NCI-H774 (cell line): ENCODE data around the gene ZNF628.

Source experiments
- DNase-seq: peaks from one replicate; lab custom pipeline; 2025; lab: John Stamatoyannopoulos, UW

Gene ZNF628

GRCh38 chr19:55530996-55531395 lies 54.6 kb downstream of the ZNF628 start:
- no peak for DNase-seq
